ENCODE measurements around the gene PRAC2.

DNA sequence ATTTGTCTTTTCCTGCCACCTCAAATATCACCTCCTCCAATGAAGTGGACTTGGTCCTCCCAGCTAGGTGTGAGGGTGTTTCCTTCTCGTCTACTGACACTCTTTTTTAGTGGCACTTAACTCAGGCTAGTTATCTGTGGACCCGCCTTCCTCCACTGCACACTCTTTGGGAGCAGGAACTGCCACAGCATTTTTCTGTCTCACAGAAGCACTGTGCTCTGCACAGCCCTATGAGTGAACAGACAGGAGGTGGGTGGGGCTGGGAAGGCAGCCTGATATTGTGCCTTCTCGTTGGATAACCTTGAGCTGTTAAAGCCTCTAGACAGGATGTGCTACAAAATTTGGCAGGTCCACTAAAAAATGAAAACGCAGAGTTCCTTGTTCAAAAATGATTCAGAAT is 37.4 kb downstream of the PRAC2 start:
- TF ChIP-seq POLR2AphosphoS5 (IDR thresholded peaks at IDR 0.05; ENCODE audit: low read depth, low read length) (no peak), POLR2A (IDR thresholded peaks at IDR 0.05; ENCODE audit: low read depth, low read length) (no peak), TAF1 (IDR thresholded peaks at IDR 0.05; ENCODE audit: low read depth, low read length) (no peak), SPI1 (IDR thresholded peaks at IDR 0.05; ENCODE audit: low read depth, low read length) (no peak), PAX5 (IDR thresholded peaks at IDR 0.05; ENCODE audit: insufficient read depth, low read length, severe bottlenecking) (no peak), POU2F2 (IDR thresholded peaks at IDR 0.05; ENCODE audit: low read depth, low read length) (no peak)

Measured in GM12891 (cell line).